Amniotic epithelial cell (primary cell): Measurements from ENCODE around the gene CNTN5.

Source experiments
- DNase-seq: peaks from one replicate; pipeline ENCODE4 v3.0.0-alpha.2; 2010; ENCODE audit warnings: low read depth

The CNTN5 gene

GRCh38 chr11:99742501-99742900, 721.8 kb downstream of the CNTN5 start:
- DNase-seq, result peak; percentile 50

- no peak for DNase-seq
Observed at GRCh38 chr11:99759787-99760186, 739.0 kb downstream of the CNTN5 start.

GRCh38 chr11:99766811-99767210, 746.1 kb downstream of the CNTN5 start:
- peak; percentile 68 for DNase-seq

DNA sequence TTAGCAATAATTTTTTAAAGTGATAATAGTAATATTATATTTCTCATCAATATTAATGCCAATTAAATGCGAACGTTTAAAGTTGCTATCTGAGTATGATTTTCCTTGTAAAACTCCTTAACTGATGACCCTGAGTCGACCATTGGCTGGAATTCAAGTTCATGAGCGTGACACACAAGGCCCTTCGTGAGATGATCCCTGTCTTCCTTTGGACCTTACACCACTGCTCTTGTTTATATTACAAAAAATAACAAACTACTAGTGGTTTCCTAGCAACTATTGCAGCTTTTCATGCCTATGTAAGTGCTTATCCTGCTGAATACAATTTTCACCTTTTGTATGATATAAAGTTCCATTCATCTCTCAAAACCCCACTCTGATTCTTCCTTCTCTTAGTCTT, 752.9 kb downstream of the CNTN5 start:
- DNase-seq, result peak; percentile 78

DNA sequence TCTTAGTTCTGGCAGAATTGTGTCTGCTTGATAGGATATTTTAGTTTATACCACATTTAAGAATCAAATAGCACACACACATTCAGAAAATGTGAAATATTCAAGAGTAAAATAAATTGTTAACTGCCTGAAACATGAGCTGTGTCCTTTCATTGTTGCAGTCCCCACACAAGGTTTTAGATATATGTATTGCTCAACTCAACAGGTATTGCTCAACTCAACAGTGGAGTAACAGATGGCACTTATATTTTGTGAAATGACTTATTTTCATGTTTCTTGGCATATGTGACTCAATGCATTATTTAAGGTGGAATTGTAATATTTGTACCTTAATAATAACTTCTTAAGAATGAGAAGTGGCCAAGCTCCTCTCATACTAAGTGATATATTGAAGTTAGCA, 760.3 kb downstream of the CNTN5 start:
- peak; percentile 45 for DNase-seq

GRCh38 chr11:99791354-99791753, 770.6 kb downstream of the CNTN5 start:
- DNase-seq, result no peak

GRCh38 chr11:99795999-99796398, 775.2 kb downstream of the CNTN5 start:
- no peak for DNase-seq

- DNase-seq, result no peak
Observed at GRCh38 chr11:99803501-99803900, 782.8 kb downstream of the CNTN5 start.

DNA sequence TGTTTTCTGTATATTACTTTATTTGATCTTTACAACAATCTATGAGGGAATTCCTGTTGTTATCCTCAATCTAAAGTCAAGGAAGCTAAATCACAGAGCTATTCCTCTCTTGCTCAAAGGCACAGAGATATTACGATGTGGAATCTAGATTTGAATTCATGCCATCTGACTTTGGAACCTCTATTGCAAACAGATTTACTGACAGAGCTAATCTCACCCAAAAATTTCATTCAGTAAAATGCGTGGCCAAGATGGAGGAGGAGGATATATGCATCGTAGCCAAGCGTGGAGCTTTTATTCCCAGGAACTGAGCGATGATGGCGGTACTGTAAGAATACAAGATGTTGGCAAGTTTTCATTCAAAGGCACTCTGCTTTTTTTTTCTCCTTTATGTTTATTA, 791.8 kb downstream of the CNTN5 start:
- DNase-seq, result no peak

GRCh38 chr11:99814021-99814420, 793.3 kb downstream of the CNTN5 start:
- DNase-seq, result peak; percentile 64

- no peak for DNase-seq
Observed at GRCh38 chr11:99814738-99815137, 794.0 kb downstream of the CNTN5 start.

GRCh38 chr11:99818991-99819390, 798.2 kb downstream of the CNTN5 start:
- DNase-seq, result no peak

GRCh38 chr11:99822846-99823565, 802.3 kb downstream of the CNTN5 start:
- peak; percentile 16 for DNase-seq

DNA sequence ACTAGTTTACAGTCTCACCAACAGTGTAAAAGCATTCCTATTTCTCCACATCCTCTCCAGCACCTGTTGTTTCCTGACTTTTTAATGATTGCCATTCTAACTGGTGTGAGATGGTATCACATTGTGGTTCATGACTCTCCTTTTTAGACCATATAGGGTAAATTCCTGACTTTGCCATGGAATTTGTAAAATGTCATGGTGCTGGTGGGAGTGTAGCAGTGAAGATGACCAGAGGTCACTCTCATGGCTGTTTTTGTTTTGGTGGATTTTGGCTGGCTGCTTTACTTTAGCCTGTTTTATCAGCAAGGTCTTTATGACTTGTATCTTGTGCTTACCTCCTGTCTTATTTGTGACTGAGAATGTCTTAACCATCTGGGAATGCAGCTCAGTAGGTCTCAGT, 816.0 kb downstream of the CNTN5 start:
- DNase-seq, result peak; percentile 18

DNA sequence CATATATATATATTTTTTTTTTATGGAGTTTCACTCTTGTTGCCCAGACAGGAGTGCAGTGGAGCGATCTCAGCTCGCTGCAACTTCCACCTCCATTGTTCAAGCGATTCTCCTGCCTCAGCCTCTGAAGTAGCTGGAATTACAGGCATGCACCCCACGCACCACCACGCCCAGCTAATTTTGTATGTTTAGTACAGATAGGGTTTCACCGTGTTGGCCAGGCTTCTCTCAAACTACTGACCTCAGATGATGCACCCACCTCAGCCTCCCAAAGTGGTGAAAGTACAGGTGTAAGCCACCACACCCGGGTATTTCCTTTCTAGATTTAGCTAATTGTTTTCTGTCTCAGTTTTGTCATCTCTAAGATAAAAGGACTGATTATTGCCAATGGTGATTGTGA, 821.1 kb downstream of the CNTN5 start:
- no peak for DNase-seq

DNA sequence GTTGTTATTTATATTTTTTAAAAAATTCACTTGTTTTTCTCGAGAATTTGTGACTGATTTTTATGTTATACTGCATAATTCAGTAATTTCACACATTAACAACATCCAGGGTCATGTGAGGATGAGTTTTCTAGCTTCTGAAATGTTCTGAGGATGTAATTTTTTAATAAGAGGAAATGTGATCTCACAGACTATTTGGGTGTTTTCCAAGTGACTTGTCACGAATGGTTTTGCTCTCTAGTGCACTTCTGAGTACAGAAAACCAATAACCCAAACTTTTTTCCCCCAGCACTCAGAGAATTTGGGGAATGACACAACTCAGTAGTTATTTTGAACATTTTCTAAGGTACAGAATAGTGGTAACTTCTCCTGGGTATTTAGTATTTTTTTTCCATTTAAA, 845.2 kb downstream of the CNTN5 start:
- DNase-seq, result no peak

GRCh38 chr11:99881610-99882009, 860.9 kb downstream of the CNTN5 start:
- DNase-seq, result peak; percentile 14

DNA sequence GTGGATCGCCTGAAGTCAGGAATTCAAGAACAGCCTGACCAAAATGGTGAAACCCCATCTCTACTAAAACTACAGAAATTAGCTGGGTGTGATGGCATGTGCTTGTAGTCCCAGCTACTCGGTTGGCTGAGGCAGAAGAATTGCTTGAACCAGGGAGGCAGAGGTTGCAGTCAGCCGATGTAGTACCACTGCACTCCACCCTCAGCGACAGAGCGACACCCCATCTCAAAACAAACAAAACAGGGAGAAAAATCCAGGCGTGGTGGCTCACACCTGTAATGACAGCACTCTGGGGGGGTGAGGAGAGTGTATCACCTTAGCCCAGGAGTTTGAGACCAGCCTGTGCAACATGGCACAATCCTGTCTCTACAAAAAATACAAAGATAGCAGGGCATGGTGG, 864.0 kb downstream of the CNTN5 start:
- DNase-seq, result no peak

DNA sequence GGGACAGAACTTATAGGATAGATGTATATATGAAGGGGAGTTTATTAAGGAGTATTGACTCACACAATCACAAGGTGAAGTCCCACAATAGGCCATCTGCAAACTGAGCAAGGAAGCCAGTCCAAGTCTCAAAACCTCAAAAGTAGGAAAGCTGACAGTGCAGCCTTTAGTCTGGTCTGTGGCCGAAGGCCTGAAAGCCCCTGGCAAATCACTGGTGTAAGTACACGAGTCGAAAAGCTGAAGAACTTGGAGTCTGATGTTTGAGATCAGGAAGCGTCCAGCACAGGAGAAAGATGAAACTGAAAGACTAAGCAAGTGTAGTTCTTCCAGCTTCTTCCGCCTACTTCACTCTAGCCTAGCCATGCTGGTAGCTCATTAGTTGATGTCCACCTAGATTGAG, 866.7 kb downstream of the CNTN5 start:
- no peak for DNase-seq

GRCh38 chr11:99893811-99894210, 873.1 kb downstream of the CNTN5 start:
- no peak for DNase-seq

DNA sequence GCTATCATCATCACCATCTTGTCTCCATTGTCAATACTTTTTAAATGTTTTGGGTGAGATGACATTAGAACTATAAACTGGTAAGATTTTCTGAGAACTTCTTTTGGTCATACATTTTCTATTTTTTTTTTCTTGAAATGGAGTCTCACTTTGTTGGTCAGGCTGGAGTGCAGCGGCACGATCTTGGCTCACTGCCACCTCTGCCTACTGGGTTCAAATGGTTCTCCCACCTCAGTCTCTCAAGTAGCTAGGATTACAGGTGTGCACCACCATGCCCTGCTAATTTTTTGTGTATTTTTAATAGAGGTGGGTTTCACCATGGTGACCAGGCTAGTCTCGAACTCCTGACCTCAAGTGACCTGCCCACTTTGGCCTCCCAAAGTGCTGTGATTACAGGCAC, 880.4 kb downstream of the CNTN5 start:
- no peak for DNase-seq

GRCh38 chr11:99911116-99911515, 890.4 kb downstream of the CNTN5 start:
- no peak for DNase-seq

DNA sequence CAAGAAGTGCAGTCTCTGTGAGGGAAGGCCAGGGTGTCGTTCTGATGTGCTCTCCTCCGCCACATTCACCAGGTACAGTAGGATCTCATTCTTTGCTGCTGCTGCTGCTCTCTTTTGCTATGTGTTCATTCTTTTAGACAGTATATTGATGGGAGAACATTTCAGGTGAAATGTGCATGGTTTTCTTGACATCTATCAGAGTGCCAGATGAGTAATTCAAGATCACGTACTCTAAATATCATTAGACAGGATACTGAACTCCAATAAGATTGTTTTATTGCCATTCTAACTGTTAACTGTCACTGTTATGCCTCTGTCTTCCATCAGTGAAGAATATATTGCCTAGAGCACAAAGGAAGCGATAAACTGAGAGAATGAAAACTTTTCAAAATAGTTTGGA, 895.3 kb downstream of the CNTN5 start:
- no peak for DNase-seq

GRCh38 chr11:99918761-99919160, 898.0 kb downstream of the CNTN5 start:
- no peak for DNase-seq
